ENCODE data around the gene ZNF775.

ZNF775 gene

GRCh38 chr7:150369748-150370501, 9.2 kb upstream of the ZNF775 start:
- no peak for FAIRE-seq

GRCh38 chr7:150370612-150371071, 8.5 kb upstream of the ZNF775 start:
- FAIRE-seq = no peak

GRCh38 chr7:150371131-150371995, 7.8 kb upstream of the ZNF775 start:
- no peak for FAIRE-seq

- FAIRE-seq = no peak
Observed at GRCh38 chr7:150371996-150372270, 7.2 kb upstream of the ZNF775 start.

- FAIRE-seq = no peak
Observed at GRCh38 chr7:150372271-150373048, 6.7 kb upstream of the ZNF775 start.

GRCh38 chr7:150373049-150373801, 5.9 kb upstream of the ZNF775 start:
- FAIRE-seq = no peak

- FAIRE-seq = no peak
Observed at GRCh38 chr7:150374026-150374425, 5.1 kb upstream of the ZNF775 start.

- FAIRE-seq = no peak
Observed at GRCh38 chr7:150374472-150374871, 4.7 kb upstream of the ZNF775 start.

GRCh38 chr7:150375662-150376521, 3.2 kb upstream of the ZNF775 start:
- FAIRE-seq = no peak

GRCh38 chr7:150376560-150376959, 2.6 kb upstream of the ZNF775 start:
- no peak for FAIRE-seq

GRCh38 chr7:150377196-150377595, 1.9 kb upstream of the ZNF775 start:
- FAIRE-seq = no peak

GRCh38 chr7:150377635-150378034, 1.5 kb upstream of the ZNF775 start:
- no peak for FAIRE-seq

GRCh38 chr7:150378115-150378852, 846 bp upstream of the ZNF775 start:
- FAIRE-seq = no peak

- FAIRE-seq = no peak
Observed at GRCh38 chr7:150379441-150380379, 580 bp downstream of the ZNF775 start.

- FAIRE-seq = no peak
Observed at GRCh38 chr7:150380463-150380862, 1.3 kb downstream of the ZNF775 start.

GRCh38 chr7:150381096-150381495, 2.0 kb downstream of the ZNF775 start:
- FAIRE-seq = no peak

- no peak for FAIRE-seq
Observed at GRCh38 chr7:150381785-150382122, 2.6 kb downstream of the ZNF775 start.

GRCh38 chr7:150382123-150382843, 3.2 kb downstream of the ZNF775 start:
- no peak for FAIRE-seq

GRCh38 chr7:150382844-150383225, 3.7 kb downstream of the ZNF775 start:
- FAIRE-seq = no peak
